ENCODE measurements around the gene NEK9. TPM values are rescaled to one million over a fixed set of nuclear protein-coding genes. Genes with fewer than 3 reads are reported as not detected.

NEK9 gene
- total RNA-seq, 1 donor from 2014 or later, result 25.9 TPM

DNA sequence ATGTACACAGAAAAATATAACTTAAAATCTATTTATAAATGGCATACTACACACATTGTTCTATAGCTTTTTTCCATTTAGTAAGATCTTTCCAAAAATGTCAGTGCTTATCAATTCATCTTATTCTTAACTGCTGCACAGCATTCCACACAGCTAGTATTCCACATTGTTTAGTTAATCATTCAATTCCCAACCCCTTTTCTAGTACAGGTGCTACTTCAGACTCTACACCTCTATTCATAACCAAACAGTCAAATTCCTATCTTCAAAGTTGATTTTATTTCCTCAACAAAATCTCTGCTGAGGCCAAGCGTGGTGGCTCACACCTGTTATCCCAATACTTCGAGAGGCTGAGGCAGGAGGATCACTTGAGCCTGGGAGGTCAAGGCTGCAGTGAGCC is 12.3 kb upstream of the NEK9 start:
- no peaks in the 10 kb centered on the region for H3K27me3 Mint-ChIP-seq (ENCODE audit: insufficient read depth, low read depth)

DNA sequence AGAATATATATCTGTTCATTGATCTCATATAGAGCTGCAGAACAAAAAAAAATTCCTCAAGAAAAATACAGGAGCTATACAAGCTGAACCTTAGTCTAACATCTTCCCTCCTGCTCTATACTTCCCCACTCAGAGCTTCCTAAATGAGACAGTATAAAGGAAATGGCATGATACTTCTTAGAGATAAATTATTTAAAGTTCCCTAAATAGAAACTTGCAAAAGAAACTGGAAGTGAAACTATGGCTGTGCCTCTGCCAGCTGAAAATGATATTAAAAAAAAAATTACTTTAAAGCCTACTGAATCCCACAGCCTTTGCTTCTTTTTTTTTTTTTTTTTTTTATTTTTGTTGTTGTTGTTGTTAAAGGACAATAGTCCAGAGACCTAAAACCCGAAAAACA is 11.6 kb upstream of the NEK9 start:
- Histone ChIP-seq H3K4me1 (peaks cover 3% of the 10 kb centered on the region), H4K20me1 (ENCODE audit: low read depth) (peaks cover 9% of the 10 kb centered on the region), H3K4me2 (no peak overlapping the region), H3K4me3 (no peak overlapping the region), H3K27ac (no peak overlapping the region), H3K36me3 (peaks cover 15% of the 10 kb centered on the region), H3K9me3 (ENCODE audit: low read depth) (no peaks in the 10 kb centered on the region), H3K27me3 (no peaks in the 10 kb centered on the region), H3F3A (ENCODE audit: low read depth) (peaks cover 2% of the 10 kb centered on the region), H3K9ac (no peak overlapping the region), H2AFZ (replicated peaks) (no peak overlapping the region), H3K79me2 (ENCODE audit: low read depth) (peaks cover 49% of the 10 kb centered on the region)
- no peaks in the 10 kb centered on the region for H3K27me3 Mint-ChIP-seq (ENCODE audit: insufficient read depth, low read depth)
- no peak for DNase-seq (ENCODE audit: low spot score)
- H3K4me1 Mint-ChIP-seq, result no peaks in the 10 kb centered on the region
- no peak overlapping the region for H3K27ac Mint-ChIP-seq
- peaks cover 2% of the 10 kb centered on the region for H3K9me3 Mint-ChIP-seq
- H3K4me3 Mint-ChIP-seq, result no peak overlapping the region
- TF ChIP-seq, protein P1, sequence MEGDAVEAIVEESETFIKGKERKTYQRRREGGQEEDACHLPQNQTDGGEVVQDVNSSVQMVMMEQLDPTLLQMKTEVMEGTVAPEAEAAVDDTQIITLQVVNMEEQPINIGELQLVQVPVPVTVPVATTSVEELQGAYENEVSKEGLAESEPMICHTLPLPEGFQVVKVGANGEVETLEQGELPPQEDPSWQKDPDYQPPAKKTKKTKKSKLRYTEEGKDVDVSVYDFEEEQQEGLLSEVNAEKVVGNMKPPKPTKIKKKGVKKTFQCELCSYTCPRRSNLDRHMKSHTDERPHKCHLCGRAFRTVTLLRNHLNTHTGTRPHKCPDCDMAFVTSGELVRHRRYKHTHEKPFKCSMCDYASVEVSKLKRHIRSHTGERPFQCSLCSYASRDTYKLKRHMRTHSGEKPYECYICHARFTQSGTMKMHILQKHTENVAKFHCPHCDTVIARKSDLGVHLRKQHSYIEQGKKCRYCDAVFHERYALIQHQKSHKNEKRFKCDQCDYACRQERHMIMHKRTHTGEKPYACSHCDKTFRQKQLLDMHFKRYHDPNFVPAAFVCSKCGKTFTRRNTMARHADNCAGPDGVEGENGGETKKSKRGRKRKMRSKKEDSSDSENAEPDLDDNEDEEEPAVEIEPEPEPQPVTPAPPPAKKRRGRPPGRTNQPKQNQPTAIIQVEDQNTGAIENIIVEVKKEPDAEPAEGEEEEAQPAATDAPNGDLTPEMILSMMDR (IDR thresholded peaks at IDR 0.05), result no peak
- TF ChIP-seq EZH2 (IDR thresholded peaks at IDR 0.05) (no peak), EZH2phosphoT487 (IDR thresholded peaks at IDR 0.05) (no peak)
- H3K36me3 Mint-ChIP-seq, result peaks cover 33% of the 10 kb centered on the region

More for the DNA sequence above, 12.3 kb upstream of the NEK9 start:
- Histone ChIP-seq H3K9me3 (ENCODE audit: low read depth) (no peaks in the 10 kb centered on the region), H3K4me1 (peaks cover 3% of the 10 kb centered on the region), H3K9ac (no peak overlapping the region), H3K4me2 (no peak overlapping the region), H3K27me3 (no peaks in the 10 kb centered on the region), H3F3A (ENCODE audit: low read depth) (no peaks in the 10 kb centered on the region), H3K4me3 (no peak overlapping the region), H4K20me1 (ENCODE audit: low read depth) (peaks cover 9% of the 10 kb centered on the region), H3K27ac (no peak overlapping the region), H3K36me3 (peaks cover 8% of the 10 kb centered on the region), H3K79me2 (ENCODE audit: low read depth) (peaks cover 52% of the 10 kb centered on the region), H2AFZ (replicated peaks) (no peak overlapping the region)
- DNase-seq (ENCODE audit: low spot score), result no peak
- Mint-ChIP-seq H3K27ac (no peak overlapping the region), H3K9me3 (no peaks in the 10 kb centered on the region), H3K4me3 (no peak overlapping the region), H3K36me3 (peaks cover 26% of the 10 kb centered on the region), H3K4me1 (no peaks in the 10 kb centered on the region)
- TF ChIP-seq EZH2phosphoT487 (IDR thresholded peaks at IDR 0.05) (no peak), EZH2 (IDR thresholded peaks at IDR 0.05) (no peak)
- TF ChIP-seq, protein P1 (IDR thresholded peaks at IDR 0.05), result no peak

DNA sequence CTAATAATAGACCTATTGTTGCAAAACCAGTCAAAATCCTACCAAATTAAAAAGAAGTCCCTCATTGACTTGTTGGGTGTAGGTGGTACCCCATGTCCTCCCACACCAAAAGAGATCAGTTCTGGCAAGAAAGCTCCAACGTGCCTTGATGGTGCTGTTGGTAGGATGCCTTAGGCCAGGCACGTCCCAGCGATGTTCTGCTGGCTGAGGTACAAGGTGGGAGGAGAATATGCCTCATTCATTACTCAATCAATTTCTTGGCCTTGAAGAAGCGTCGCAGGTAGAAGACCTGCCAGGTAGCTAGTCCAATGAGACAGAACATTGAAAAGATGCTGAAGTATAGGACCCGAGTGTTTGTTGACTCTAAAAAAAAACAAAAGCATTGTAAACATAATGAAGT is 7.8 kb upstream of the NEK9 start:
- TF ChIP-seq, protein P1 (IDR thresholded peaks at IDR 0.05), result no peak
- no peak for TF ChIP-seq EZH2phosphoT487 (IDR thresholded peaks at IDR 0.05)
- TF ChIP-seq EZH2 (IDR thresholded peaks at IDR 0.05), result no peak
- no peaks in the 10 kb centered on the region for H3K27me3 ChIP-seq
- peaks cover 3% of the 10 kb centered on the region for H3K4me1 ChIP-seq
- H2AFZ ChIP-seq (replicated peaks), result no peak overlapping the region
- Mint-ChIP-seq H3K4me3 (no peak overlapping the region), H3K27ac (no peak overlapping the region), H3K36me3 (peaks cover 34% of the 10 kb centered on the region), H3K4me1 (no peaks in the 10 kb centered on the region), H3K9me3 (peaks cover 2% of the 10 kb centered on the region), H3K27me3 (ENCODE audit: insufficient read depth, low read depth) (no peaks in the 10 kb centered on the region)
- no peak overlapping the region for H3K9ac ChIP-seq
- peaks cover 24% of the 10 kb centered on the region for H3K36me3 ChIP-seq
- peaks cover 7% of the 10 kb centered on the region for H4K20me1 ChIP-seq (ENCODE audit: low read depth)
- H3K9me3 ChIP-seq (ENCODE audit: low read depth), result no peaks in the 10 kb centered on the region
- peaks cover 20% of the 10 kb centered on the region for H3K79me2 ChIP-seq (ENCODE audit: low read depth)
- H3K4me2 ChIP-seq, result no peak overlapping the region
- H3K27ac ChIP-seq, result no peak overlapping the region
- H3K4me3 ChIP-seq, result no peak overlapping the region
- DNase-seq (ENCODE audit: low spot score), result no peak
- H3F3A ChIP-seq (ENCODE audit: low read depth), result peaks cover 19% of the 10 kb centered on the region

Data from neural progenitor cell (in vitro differentiated cells).